Bone marrow (tissue), 2 donors: ENCODE data around the gene OR2D2.
"Not testable (repeated sequence)": the region's sequence is repeated elsewhere in the genome, so short reads cannot be mapped to it uniquely, and the experiment has no call there.

Experiments used
- DNase-seq, 2 donors: peaks; one replicate each; lab custom pipeline; 2025; lab: John Stamatoyannopoulos, UW

The OR2D2 gene

GRCh38 chr11:6882751-6883150 is 9.5 kb downstream of the OR2D2 start:
- DNase-seq: no peak

GRCh38 chr11:6876914-6877313 is 15.4 kb downstream of the OR2D2 start:
- DNase-seq: no peak

- no peak for DNase-seq
These were observed 16.0 kb downstream of the OR2D2 start, which contains the start of gene OR10A4 for GRCh38 chr11:6876325-6876724. OR10A4 (plus strand) TSS chr11:6876625; CDS start chr11:6876648, 23 bp downstream.

GRCh38 chr11:6875761-6876160 is 16.5 kb downstream of the OR2D2 start:
- no peak for DNase-seq

GRCh38 chr11:6871278-6871677 is 21.0 kb downstream of the OR2D2 start:
- DNase-seq: no peak

GRCh38 chr11:6864438-6864837 is 27.9 kb downstream of the OR2D2 start:
- DNase-seq: no peak

GRCh38 chr11:6862961-6863360 is 29.3 kb downstream of the OR2D2 start, which contains the start of gene OR10A2:
OR10A2 (plus strand) TSS chr11:6863057; CDS start chr11:6869755, 6,698 bp downstream.
- DNase-seq: no peak

GRCh38 chr11:6856871-6857270 is 35.4 kb downstream of the OR2D2 start:
- no peak for DNase-seq

- no peak for DNase-seq
These were observed 36.2 kb downstream of the OR2D2 start for GRCh38 chr11:6855971-6856541.

- not testable (repeated sequence) for DNase-seq
These were observed 37.5 kb downstream of the OR2D2 start for GRCh38 chr11:6854801-6855200.

GRCh38 chr11:6850526-6850925 is 41.8 kb downstream of the OR2D2 start:
- DNase-seq: no peak

GRCh38 chr11:6845383-6845782 is 46.9 kb downstream of the OR2D2 start, which contains the start of gene OR10A5:
OR10A5 (plus strand) TSS chr11:6845683; CDS start chr11:6845683, 0 bp downstream.
- DNase-seq: no peak

GRCh38 chr11:6844356-6844755 is 47.9 kb downstream of the OR2D2 start:
- no peak for DNase-seq

GRCh38 chr11:6843670-6844069 is 48.6 kb downstream of the OR2D2 start:
- DNase-seq: no peak

- DNase-seq: no peak
These were observed 50.6 kb downstream of the OR2D2 start for GRCh38 chr11:6841694-6842093.
